SJSA1 (cell line): ENCODE data around the gene KREMEN1. TPM values are rescaled to one million over a fixed set of nuclear protein-coding genes. Genes with fewer than 3 reads are reported as not detected.

Experiments used
- DNase-seq, 2 experiments: peaks; one replicate each; pipeline ENCODE4 v3.0.0-alpha.2; 2015 to 2020; ENCODE audit warnings: low spot score in 2 of 2, low read depth in 1 of 2
- H3K27ac ChIP-seq: fragments of 250-450 bp; sonication (Bioruptor Pico); 2 replicates; pipeline ENCODE4 v1.5.1; 2020; ENCODE audit warnings: mild to moderate bottlenecking, moderate library complexity
- H3K27me3 ChIP-seq: fragments of 250-450 bp; sonication (Bioruptor Pico); replicated peaks from 2 replicates; pipeline ENCODE4 v1.5.1; 2020; ENCODE audit warnings: mild to moderate bottlenecking, moderate library complexity
- H3K36me3 ChIP-seq: fragments of 250-450 bp; sonication (Bioruptor Pico); 2 replicates; pipeline ENCODE4 v1.5.1; 2020; ENCODE audit warnings: mild to moderate bottlenecking
- H3K4me1 ChIP-seq: fragments of 250-450 bp; sonication (Bioruptor Pico); replicated peaks from 2 replicates; pipeline ENCODE4 v1.6.1; 2021; ENCODE audit warnings: mild to moderate bottlenecking
- H3K4me3 ChIP-seq: fragments of 250-450 bp; sonication (Bioruptor Pico); 2 replicates; pipeline ENCODE4 v1.5.1; 2020; ENCODE audit warnings: mild to moderate bottlenecking
- H3K9me3 ChIP-seq: fragments of 250-450 bp; sonication (Bioruptor Pico); replicated peaks from 2 replicates; pipeline ENCODE4 v1.5.1; 2020; ENCODE audit warnings: mild to moderate bottlenecking
- total RNA-seq: library from RNA; depleted of rRNA; stranded (reverse); fragments of >200 nt; shearing (Covaris generic); gene quantifications from 2 replicates; pipeline ENCODE4 v1.2.3, GENCODE V29; 2014

KREMEN1 gene
- total RNA-seq, 1 experiment from 2014 or later, result 10.1 TPM

GRCh38 chr22:29200901-29201300 lies 128.1 kb downstream of the KREMEN1 start:
- Histone ChIP-seq H3K4me1 (peaks cover 67% of the 10 kb centered on the region), H3K4me3 (no peak overlapping the region), H3K36me3 (peaks cover 18% of the 10 kb centered on the region), H3K27ac (peak overlapping the region; percentile 88), H3K9me3 (no peaks in the 10 kb centered on the region), H3K27me3 (no peaks in the 10 kb centered on the region)
- no peak for DNase-seq

- Histone ChIP-seq H3K4me1 (peaks cover 76% of the 10 kb centered on the region), H3K27me3 (no peaks in the 10 kb centered on the region), H3K36me3 (peaks cover 13% of the 10 kb centered on the region; the same call in 1 of the 2 replicates), H3K4me3 (no peak overlapping the region), H3K27ac (peak overlapping the region; percentile 88), H3K9me3 (no peaks in the 10 kb centered on the region)
- DNase-seq, result no peak
Measured at GRCh38 chr22:29201782-29202181, 128.9 kb downstream of the KREMEN1 start.

- H3K27me3 ChIP-seq, result no peaks in the 10 kb centered on the region
- peak overlapping the region; percentile 88 for H3K27ac ChIP-seq
- no peaks in the 10 kb centered on the region for H3K9me3 ChIP-seq
- H3K36me3 ChIP-seq, result peaks cover 17% of the 10 kb centered on the region
- DNase-seq, result peak; percentile 99
- peaks cover 78% of the 10 kb centered on the region for H3K4me1 ChIP-seq
- H3K4me3 ChIP-seq, result no peak overlapping the region
Measured at GRCh38 chr22:29202212-29203192, 129.7 kb downstream of the KREMEN1 start.

- Histone ChIP-seq H3K27ac (peak overlapping the region; percentile 88), H3K36me3 (peaks cover 22% of the 10 kb centered on the region), H3K27me3 (no peaks in the 10 kb centered on the region), H3K4me3 (no peak overlapping the region), H3K4me1 (peaks cover 78% of the 10 kb centered on the region), H3K9me3 (no peaks in the 10 kb centered on the region)
- no peak for DNase-seq
Measured at GRCh38 chr22:29203488-29204454, 130.9 kb downstream of the KREMEN1 start.

GRCh38 chr22:29204455-29205183 lies 131.8 kb downstream of the KREMEN1 start:
- Histone ChIP-seq H3K36me3 (peaks cover 20% of the 10 kb centered on the region), H3K27ac (peak overlapping the region; percentile 88), H3K9me3 (no peaks in the 10 kb centered on the region), H3K4me3 (peak overlapping the region; percentile 79), H3K4me1 (peaks cover 69% of the 10 kb centered on the region), H3K27me3 (no peaks in the 10 kb centered on the region)
- peak in 1 of 2 experiments; percentile 27 for DNase-seq

GRCh38 chr22:29205252-29205593 lies 132.4 kb downstream of the KREMEN1 start:
- Histone ChIP-seq H3K9me3 (no peaks in the 10 kb centered on the region), H3K4me3 (peak overlapping the region; percentile 79), H3K4me1 (peaks cover 63% of the 10 kb centered on the region), H3K27me3 (no peaks in the 10 kb centered on the region), H3K27ac (peak overlapping the region; percentile 44), H3K36me3 (peaks cover 13% of the 10 kb centered on the region)
- no peak for DNase-seq

- no peaks in the 10 kb centered on the region for H3K27me3 ChIP-seq
- H3K4me1 ChIP-seq, result peaks cover 58% of the 10 kb centered on the region
- H3K4me3 ChIP-seq, result peak within 1 kb of the TSS; percentile 79
- peaks cover 13% of the 10 kb centered on the region for H3K36me3 ChIP-seq
- DNase-seq, result peak in 1 of 2 experiments; percentile 50
- H3K9me3 ChIP-seq, result no peaks in the 10 kb centered on the region
- H3K27ac ChIP-seq, result peak within 1 kb of the TSS; percentile 88
Measured at GRCh38 chr22:29205594-29206371, 132.9 kb downstream of the KREMEN1 start, which contains the start of gene EMID1. Gene EMID1, plus strand, starts transcription at chr22:29205896. Its CDS starts 143 bp downstream, at chr22:29206039.

- peak overlapping the region; percentile 79 for H3K4me3 ChIP-seq
- H3K9me3 ChIP-seq, result no peaks in the 10 kb centered on the region
- H3K27me3 ChIP-seq, result no peaks in the 10 kb centered on the region
- H3K36me3 ChIP-seq, result peaks cover 13% of the 10 kb centered on the region
- H3K4me1 ChIP-seq, result peaks cover 50% of the 10 kb centered on the region
- peak overlapping the region; percentile 22; the same call in 1 of the 2 replicates for H3K27ac ChIP-seq
- DNase-seq, result peak in 1 of 2 experiments; percentile 27
Measured at GRCh38 chr22:29206372-29207242, 133.8 kb downstream of the KREMEN1 start.

- peaks cover 44% of the 10 kb centered on the region for H3K4me1 ChIP-seq
- H3K27ac ChIP-seq, result no peak overlapping the region
- no peaks in the 10 kb centered on the region for H3K27me3 ChIP-seq
- no peak for DNase-seq
- no peak overlapping the region for H3K4me3 ChIP-seq
- peaks cover 13% of the 10 kb centered on the region for H3K36me3 ChIP-seq
- no peaks in the 10 kb centered on the region for H3K9me3 ChIP-seq
Measured at GRCh38 chr22:29207243-29207550, 134.4 kb downstream of the KREMEN1 start.

- Histone ChIP-seq H3K4me3 (no peak overlapping the region), H3K4me1 (peaks cover 39% of the 10 kb centered on the region), H3K27me3 (no peaks in the 10 kb centered on the region), H3K27ac (no peak overlapping the region), H3K36me3 (peaks cover 13% of the 10 kb centered on the region), H3K9me3 (no peaks in the 10 kb centered on the region)
- no peak for DNase-seq
Measured at GRCh38 chr22:29207562-29208501, 135.0 kb downstream of the KREMEN1 start.

GRCh38 chr22:29208502-29208862 lies 135.6 kb downstream of the KREMEN1 start:
- H3K9me3 ChIP-seq, result no peaks in the 10 kb centered on the region
- DNase-seq, result no peak

More at GRCh38 chr22:29208502-29208862, 135.6 kb downstream of the KREMEN1 start:
- Histone ChIP-seq H3K36me3 (peaks cover 13% of the 10 kb centered on the region), H3K27me3 (no peaks in the 10 kb centered on the region), H3K4me3 (no peak overlapping the region), H3K27ac (no peak overlapping the region), H3K4me1 (peaks cover 32% of the 10 kb centered on the region)
